K562 treated with DMSO at 1 percent for 24 hours (cell line): ENCODE measurements around the gene IL1B. TPM values are rescaled to one million over a fixed set of nuclear protein-coding genes. Genes with fewer than 3 reads are reported as not detected.

Experiments used
- total RNA-seq: library from RNA; unstranded; fragments of 300-600 nt; gene quantifications from 2 replicates; pipeline ENCODE4 v1.2.3, GENCODE V29; 2022; ENCODE audit warnings: low read depth; ENCODE audit not compliant: insufficient read depth

Gene IL1B
- 0.56 and 1.1 TPM in 2 replicates for total RNA-seq

DNA sequence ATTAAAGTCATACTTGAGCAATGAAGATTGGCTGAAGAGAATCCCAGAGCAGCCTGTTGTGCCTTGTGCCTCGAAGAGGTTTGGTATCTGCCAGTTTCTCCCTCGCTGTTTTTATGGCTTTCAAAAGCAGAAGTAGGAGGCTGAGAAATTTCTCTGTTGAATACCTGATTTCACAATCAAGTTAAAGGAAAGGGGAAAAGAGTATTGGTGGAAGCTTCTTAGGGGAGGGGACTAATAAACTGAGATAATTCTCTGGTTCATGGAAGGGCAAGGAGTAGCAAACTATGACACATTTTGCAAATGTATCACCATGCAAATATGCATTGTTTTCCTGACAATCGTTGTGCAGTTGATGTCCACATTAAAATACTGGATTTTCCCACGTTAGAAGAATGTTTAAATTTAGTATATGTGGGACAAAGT is at the start of gene IL1B:
TSS of gene IL1B (minus strand) at position 85 of the 423 bp plus-strand sequence. CDS start 550 bp downstream, outside the sequence.

DNA sequence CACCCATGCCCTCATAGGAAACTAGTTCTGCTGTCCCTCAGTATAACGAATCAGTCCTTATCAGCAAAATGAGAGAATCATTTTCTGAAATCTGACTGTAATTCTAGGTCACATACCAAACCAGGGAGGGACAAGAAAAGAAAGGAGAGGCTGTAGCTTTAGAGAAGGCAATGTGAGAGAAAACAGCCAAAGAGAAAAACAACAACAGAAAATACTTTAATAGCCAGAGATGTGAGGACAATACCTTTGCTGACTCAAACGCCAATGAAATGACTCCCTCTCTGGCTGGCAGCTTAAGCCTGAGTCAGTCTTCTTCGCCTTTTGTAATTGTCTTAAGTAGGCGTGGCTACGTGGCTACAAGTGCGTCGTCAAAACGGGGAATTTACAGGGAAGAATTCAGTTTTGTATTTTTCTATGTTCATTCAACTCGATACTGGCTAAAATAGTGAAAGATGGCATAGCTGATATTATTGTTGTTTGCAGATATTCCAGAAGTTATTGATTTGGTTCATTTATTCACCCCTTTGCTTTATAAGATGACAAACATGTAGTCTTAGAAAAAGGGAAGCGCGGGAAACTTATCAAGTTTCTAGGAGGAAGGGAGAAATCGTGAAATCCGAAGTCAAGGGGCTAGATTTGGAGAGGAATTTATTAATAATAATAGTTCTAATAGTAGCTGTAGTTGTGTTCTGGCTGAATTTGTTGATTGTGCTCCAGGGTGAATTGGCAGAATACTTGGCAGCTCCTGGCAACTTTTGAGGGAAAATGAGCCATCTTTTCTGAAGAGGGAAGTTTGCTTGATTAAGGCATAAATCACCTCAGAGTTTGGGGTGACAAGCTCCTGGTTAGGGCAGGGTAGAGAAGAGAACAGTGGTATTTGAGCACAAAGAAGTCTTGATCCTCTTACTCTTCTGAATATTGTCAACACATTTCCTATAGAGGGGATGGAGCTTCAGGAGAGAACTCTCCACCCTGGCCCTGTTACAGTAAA is 52.1 kb downstream of the IL1B start, which contains the start of gene IL1A:
TSS of gene IL1A (minus strand) at position 295 of the 991 bp plus-strand sequence. CDS start 723 bp downstream, outside the sequence.

Other genes with a start within 250 kb of the IL1B start
- 59.5 and 64.4 TPM in 2 replicates for gene SLC20A1, start 190.8 kb downstream of the IL1B start, total RNA-seq
- not detected in 2 replicates for gene NT5DC4, start 115.8 kb downstream of the IL1B start, total RNA-seq
- 12.0 and 16.9 TPM in 2 replicates for gene CKAP2L, start 72.2 kb downstream of the IL1B start, total RNA-seq
- 1.5 and 1.8 TPM in 2 replicates for gene IL1A, start 52.3 kb downstream of the IL1B start, total RNA-seq
- not detected in 2 replicates for gene IL37, start 74.4 kb upstream of the IL1B start, total RNA-seq
- gene IL36G, start 141.2 kb upstream of the IL1B start, total RNA-seq: not detected in 2 replicates
- gene IL36A, start 168.7 kb upstream of the IL1B start, total RNA-seq: not detected in 2 replicates
- gene IL36B, start 216.1 kb upstream of the IL1B start, total RNA-seq: not detected in 2 replicates
- gene IL36RN, start 222.4 kb upstream of the IL1B start, total RNA-seq: not detected in 2 replicates
- not detected in 2 replicates for gene IL1F10, start 231.2 kb upstream of the IL1B start, total RNA-seq